Naive thymus-derived CD8-positive, alpha-beta T cell (primary cell): ENCODE measurements around the gene ZNF106. TPM values are rescaled to one million over a fixed set of nuclear protein-coding genes. Genes with fewer than 3 reads are reported as not detected.
A peak's percentile ranks its signal among the peaks of the same experiment; 100 is the strongest.

Source experiments
- ATAC-seq, 2 donors: fragments of 150-1000 bp; cut with Tn5 transposase in 1 of 2; sonication (Bioruptor Pico), chemical (Tn5 transposase) in 1 of 2; 1 replicate in 1 of 2; 2 replicates in 1 of 2; pipeline ENCODE4 v1.10.0; 2021; ENCODE audit warnings: mild to moderate bottlenecking in 2 of 2, moderate library complexity in 2 of 2
- POLR2A ChIA-PET: fragments of 350-600 bp; sonication (Branson Sonifier 250); formaldehyde crosslinking; loops from one replicate; lab custom pipeline; 2021; ENCODE audit warnings: antibody characterized with exemption; lab: Charles Lee
- DNase-seq, 10 donors: peaks; one replicate each; pipeline versions ENCODE4 v3.0.0 to v3.0.0-alpha.2; 2020 to 2022
- H3K27ac Mint-ChIP-seq, 10 donors: one replicate each; pipeline ENCODE4 v1.8.0; 2020 to 2022; ENCODE audit warnings: mild to moderate bottlenecking in 10 of 10, mixed read lengths in 10 of 10, moderate library complexity in 4 of 10, inconsistent platforms in 1 of 10
- H3K27me3 Mint-ChIP-seq, 5 donors: one replicate each; pipeline ENCODE4 v1.8.0; 2021 to 2022; ENCODE audit warnings: mixed read lengths in 5 of 5
- H3K36me3 Mint-ChIP-seq, 3 donors: one replicate each; pipeline ENCODE4 v1.8.0; 2020 to 2022; ENCODE audit warnings: mixed read lengths in 3 of 3, mild to moderate bottlenecking in 2 of 3, inconsistent platforms in 1 of 3
- H3K4me1 Mint-ChIP-seq, 4 donors: one replicate each; pipeline ENCODE4 v1.8.0; 2021 to 2022; ENCODE audit warnings: mixed read lengths in 4 of 4
- H3K4me3 Mint-ChIP-seq, 10 donors: one replicate each; pipeline ENCODE4 v1.8.0; 2020 to 2022; ENCODE audit warnings: mild to moderate bottlenecking in 10 of 10, mixed read lengths in 10 of 10, moderate library complexity in 6 of 10, inconsistent platforms in 1 of 10
- H3K9me3 Mint-ChIP-seq, 9 donors: one replicate each; pipeline ENCODE4 v1.8.0; 2020 to 2022; ENCODE audit warnings: mixed read lengths in 9 of 9, mild to moderate bottlenecking in 3 of 9, inconsistent platforms in 1 of 9, moderate library complexity in 1 of 9
- polyA plus RNA-seq, 3 donors: library from polyadenylated mRNA; unstranded; fragments of 300-500 nt; fragmentation: Illumina TruSeq; gene quantifications; one replicate each; pipeline ENCODE4 v1.2.3, GENCODE V29; 2021
- total RNA-seq, 8 experiments: library from RNA in 2 of 8; stranded (reverse) in 2 of 8; gene quantifications; one replicate each; pipeline ENCODE4 v1.2.3 and lab custom pipeline; 2021 to 2026

Gene ZNF106
- total and polyA plus RNA-seq, 5 experiments from 2014 or later = 26.8 to 39.6 (median 36.7) TPM

- peak overlapping the region in 4 of 10 donors; percentile 32 to 95 (median 59) for H3K27ac Mint-ChIP-seq
- POLR2A ChIA-PET = no interaction called here
These were observed 88.3 kb downstream of the ZNF106 start for GRCh38 chr15:42402455-42403205.

DNA sequence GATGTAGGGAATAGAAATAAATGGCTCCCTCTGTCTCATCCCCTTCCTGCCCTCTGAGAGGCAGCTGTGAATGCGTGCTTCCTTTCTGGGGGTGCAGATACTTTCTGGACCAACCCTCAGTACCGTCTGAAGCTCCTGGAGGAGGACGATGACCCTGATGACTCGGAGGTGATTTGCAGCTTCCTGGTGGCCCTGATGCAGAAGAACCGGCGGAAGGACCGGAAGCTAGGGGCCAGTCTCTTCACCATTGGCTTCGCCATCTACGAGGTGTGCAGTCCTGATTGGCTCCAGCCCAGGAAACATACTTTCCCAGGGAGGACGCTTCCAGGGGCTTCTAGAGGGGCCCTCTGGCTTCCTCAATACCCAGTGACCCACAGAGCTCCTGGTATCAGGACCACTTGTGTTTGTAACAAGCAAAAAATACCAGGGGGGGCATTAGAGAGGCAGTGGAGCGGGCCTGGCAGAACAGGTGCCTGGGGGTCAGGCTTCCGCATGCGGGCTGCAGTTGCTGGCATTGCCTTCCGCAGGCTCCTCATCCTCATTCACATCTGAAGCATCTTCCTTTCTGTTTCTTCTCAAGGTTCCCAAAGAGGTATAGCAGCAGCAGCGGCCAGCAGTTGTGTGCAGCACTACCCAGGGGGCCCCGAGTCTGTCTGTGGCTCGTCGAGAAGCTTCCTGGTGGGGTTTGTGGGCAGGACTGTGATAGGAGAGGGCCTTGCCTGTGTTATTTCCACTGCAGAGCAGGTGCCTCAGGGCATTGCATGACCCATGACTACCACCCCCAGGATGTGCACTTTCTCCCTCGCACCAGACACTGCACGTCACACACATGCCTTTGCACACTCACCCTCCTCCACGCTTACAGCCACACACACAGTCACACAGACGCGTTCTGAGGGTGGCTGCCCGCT, 89.1 kb downstream of the ZNF106 start:
- H3K4me3 Mint-ChIP-seq = peak overlapping the region in 5 of 10 donors; percentile 15 to 83 (median 44)
- ATAC-seq = no peak
- H3K27me3 Mint-ChIP-seq = no peaks in the 10 kb centered on the region
- POLR2A ChIA-PET = no interaction called here
- H3K9me3 Mint-ChIP-seq = peaks cover 0 to 1% (median 0%) of the 10 kb centered on the region in 9 donors
- DNase-seq = peak in 2 of 10 donors; percentile 9 to 32
- H3K27ac Mint-ChIP-seq = peak overlapping the region in 7 of 10 donors; percentile 32 to 95 (median 46)
- H3K4me1 Mint-ChIP-seq = peaks cover 0 to 9% (median 3%) of the 10 kb centered on the region in 4 donors
- H3K36me3 Mint-ChIP-seq = peaks cover 0 to 32% (median 4%) of the 10 kb centered on the region in 3 donors

More at GRCh38 chr15:42402455-42403205, 88.3 kb downstream of the ZNF106 start:
- H3K36me3 Mint-ChIP-seq = peaks cover 0 to 31% (median 4%) of the 10 kb centered on the region in 3 donors
- ATAC-seq = no peak
- peaks cover 0 to 9% (median 5%) of the 10 kb centered on the region in 4 donors for H3K4me1 Mint-ChIP-seq
- H3K9me3 Mint-ChIP-seq = peaks cover 0 to 1% (median 0%) of the 10 kb centered on the region in 9 donors
- H3K27me3 Mint-ChIP-seq = no peaks in the 10 kb centered on the region
- DNase-seq = no peak
- peak overlapping the region in 2 of 10 donors; percentile 42 to 83 for H3K4me3 Mint-ChIP-seq

DNA sequence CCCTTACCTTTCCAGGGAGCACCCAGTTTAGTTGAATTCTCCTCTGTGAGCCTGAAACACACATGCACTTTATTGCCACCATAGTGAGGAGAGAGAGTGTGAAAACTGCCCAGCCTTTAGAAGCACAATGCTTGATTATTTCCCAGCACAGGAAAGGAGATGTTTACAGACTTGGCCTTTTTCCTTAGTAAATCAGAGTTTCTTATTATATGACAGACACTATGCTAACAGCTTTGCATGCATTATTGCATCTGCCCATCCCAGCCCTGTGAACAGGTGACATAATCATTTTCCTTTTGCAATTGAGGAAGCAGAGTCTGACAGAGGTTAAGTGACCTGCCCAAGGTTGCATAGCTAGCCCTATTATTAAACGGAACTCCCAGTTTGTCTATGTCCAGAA, 95.1 kb downstream of the ZNF106 start:
- DNase-seq = no peak
- peaks cover 0 to 25% (median 4%) of the 10 kb centered on the region in 3 donors for H3K36me3 Mint-ChIP-seq
- H3K9me3 Mint-ChIP-seq = peaks cover 0 to 1% (median 0%) of the 10 kb centered on the region in 9 donors
- H3K4me3 Mint-ChIP-seq = no peak overlapping the region
- no peak for ATAC-seq
- H3K4me1 Mint-ChIP-seq = no peaks in the 10 kb centered on the region
- H3K27ac Mint-ChIP-seq = no peak overlapping the region
- POLR2A ChIA-PET = no interaction called here
- no peaks in the 10 kb centered on the region for H3K27me3 Mint-ChIP-seq

GRCh38 chr15:42394106-42394505, 96.8 kb downstream of the ZNF106 start:
- peak overlapping the region in 1 of 10 donors; percentile 4 for H3K27ac Mint-ChIP-seq
- peaks cover 0 to 8% (median 8%) of the 10 kb centered on the region in 3 donors for H3K36me3 Mint-ChIP-seq
- DNase-seq (no peak), ATAC-seq (no peak)
- POLR2A ChIA-PET = no interaction called here
- no peak overlapping the region for H3K4me3 Mint-ChIP-seq
- H3K9me3 Mint-ChIP-seq = no peaks in the 10 kb centered on the region
- no peaks in the 10 kb centered on the region for H3K27me3 Mint-ChIP-seq
- H3K4me1 Mint-ChIP-seq = no peaks in the 10 kb centered on the region

DNA sequence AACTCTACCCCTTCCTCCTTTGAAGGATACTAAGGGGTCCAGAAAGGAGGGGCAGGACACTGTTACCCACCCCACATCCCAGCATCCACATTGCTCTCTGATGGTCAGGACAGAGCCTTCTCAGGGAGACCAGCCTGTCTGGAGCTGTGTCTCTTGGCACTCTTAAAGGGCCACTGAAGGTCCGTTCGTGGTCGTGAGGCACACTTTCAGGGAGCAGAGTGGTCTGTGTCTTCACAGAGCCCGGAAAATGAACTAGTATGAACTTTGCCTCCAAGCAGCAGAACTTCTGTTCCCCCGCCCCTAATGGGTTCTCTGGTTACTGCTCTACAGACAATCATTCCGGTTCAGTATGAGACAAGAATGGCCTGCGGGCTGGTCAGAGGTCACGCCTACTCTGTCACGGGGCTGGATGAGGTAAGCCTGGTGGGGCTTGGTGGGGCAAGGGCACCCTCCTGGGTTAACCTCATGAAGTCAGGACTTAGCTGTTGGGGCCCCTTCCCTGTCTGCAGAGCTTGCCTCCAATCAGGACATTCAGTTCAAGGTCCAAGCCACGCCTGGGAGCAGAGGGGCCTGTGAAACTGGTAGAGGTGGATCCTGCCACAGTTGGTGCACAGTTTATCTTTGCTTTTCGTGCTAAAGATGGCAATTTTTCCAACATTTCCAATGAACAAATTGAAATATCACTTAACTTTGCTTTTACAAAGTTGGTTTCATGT, 98.5 kb downstream of the ZNF106 start:
- H3K4me1 Mint-ChIP-seq = no peaks in the 10 kb centered on the region
- H3K4me3 Mint-ChIP-seq = no peak overlapping the region
- ATAC-seq (no peak), DNase-seq (no peak)
- H3K36me3 Mint-ChIP-seq = peaks cover 0 to 8% (median 5%) of the 10 kb centered on the region in 3 donors
- no peaks in the 10 kb centered on the region for H3K9me3 Mint-ChIP-seq
- H3K27me3 Mint-ChIP-seq = no peaks in the 10 kb centered on the region
- POLR2A ChIA-PET = no interaction called here
- H3K27ac Mint-ChIP-seq = no peak overlapping the region

GRCh38 chr15:42387603-42388002, 103.3 kb downstream of the ZNF106 start:
- Mint-ChIP-seq H3K4me3 (no peak overlapping the region), H3K36me3 (peaks cover 0 to 23% (median 10%) of the 10 kb centered on the region in 3 donors), H3K27ac (peak overlapping the region in 1 of 10 donors; percentile 8), H3K9me3 (no peaks in the 10 kb centered on the region), H3K4me1 (no peaks in the 10 kb centered on the region), H3K27me3 (no peaks in the 10 kb centered on the region)
- ATAC-seq (no peak), DNase-seq (no peak)
- POLR2A ChIA-PET = no interaction called here

- no peak overlapping the region for H3K27ac Mint-ChIP-seq
These were observed 104.8 kb downstream of the ZNF106 start for GRCh38 chr15:42385980-42386700.

DNA sequence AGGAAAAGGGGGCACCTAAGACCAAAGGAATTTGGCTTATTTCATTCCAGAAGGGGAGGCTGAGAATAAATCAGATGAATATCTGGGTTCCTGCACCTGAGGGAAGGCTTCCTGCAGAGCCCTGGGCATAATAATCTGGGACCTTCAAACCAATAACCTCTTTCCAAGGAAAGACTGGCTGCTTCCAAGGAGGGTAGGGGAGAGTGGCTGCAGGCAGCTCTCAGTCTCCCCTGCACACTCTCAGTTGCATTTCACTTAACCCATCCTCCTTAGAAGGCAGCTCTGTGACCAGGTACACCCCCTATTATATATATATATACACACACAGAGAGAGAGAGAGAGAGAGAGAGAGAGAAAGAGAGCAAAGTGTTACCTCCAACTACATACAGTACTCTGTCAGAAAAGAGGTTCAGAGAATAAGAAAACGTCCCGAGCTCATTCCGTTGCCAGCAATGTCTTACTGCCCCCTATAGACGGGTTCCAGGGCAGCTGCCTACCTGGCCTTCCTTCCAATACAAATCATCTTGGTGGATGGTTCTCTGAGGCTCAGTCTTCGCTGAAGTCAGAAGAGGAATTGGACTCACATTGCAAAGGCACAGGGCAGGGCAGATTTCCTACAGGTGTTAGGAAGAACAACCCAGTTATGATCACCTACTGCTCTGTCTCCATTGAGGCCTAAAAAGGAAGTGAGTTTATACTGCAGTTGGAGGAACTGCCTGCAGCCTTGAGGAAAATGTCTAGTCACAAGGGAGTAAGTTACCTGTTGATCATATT, 105.5 kb downstream of the ZNF106 start:
- DNase-seq = no peak
- H3K9me3 Mint-ChIP-seq = no peaks in the 10 kb centered on the region
- POLR2A ChIA-PET = no interaction called here
- H3K27me3 Mint-ChIP-seq = no peaks in the 10 kb centered on the region
- H3K27ac Mint-ChIP-seq = no peak overlapping the region
- ATAC-seq = no peak
- peaks cover 0 to 23% (median 10%) of the 10 kb centered on the region in 3 donors for H3K36me3 Mint-ChIP-seq
- no peaks in the 10 kb centered on the region for H3K4me1 Mint-ChIP-seq
- no peak overlapping the region for H3K4me3 Mint-ChIP-seq

More at GRCh38 chr15:42385980-42386700, 104.8 kb downstream of the ZNF106 start:
- ATAC-seq (no peak), DNase-seq (no peak)
- Mint-ChIP-seq H3K27me3 (no peaks in the 10 kb centered on the region), H3K36me3 (peaks cover 0 to 23% (median 10%) of the 10 kb centered on the region in 3 donors), H3K4me1 (no peaks in the 10 kb centered on the region), H3K4me3 (no peak overlapping the region), H3K9me3 (no peaks in the 10 kb centered on the region)
- POLR2A ChIA-PET = no interaction called here

- H3K9me3 Mint-ChIP-seq = peaks cover 0 to under 1% (median 0%) of the 10 kb centered on the region in 9 donors
- H3K27me3 Mint-ChIP-seq = no peaks in the 10 kb centered on the region
- no peak overlapping the region for H3K27ac Mint-ChIP-seq
- H3K4me1 Mint-ChIP-seq = no peaks in the 10 kb centered on the region
- peaks cover 0 to 23% (median 5%) of the 10 kb centered on the region in 3 donors for H3K36me3 Mint-ChIP-seq
- POLR2A ChIA-PET = no interaction called here
- DNase-seq (no peak), ATAC-seq (no peak)
- H3K4me3 Mint-ChIP-seq = no peak overlapping the region
These were observed 106.3 kb downstream of the ZNF106 start for GRCh38 chr15:42384597-42384996.

- H3K4me3 Mint-ChIP-seq = no peak overlapping the region
- DNase-seq = no peak
- H3K27ac Mint-ChIP-seq = no peak overlapping the region
- H3K9me3 Mint-ChIP-seq = peaks cover 0 to 23% (median 9%) of the 10 kb centered on the region in 9 donors
- no peaks in the 10 kb centered on the region for H3K4me1 Mint-ChIP-seq
- no peak for ATAC-seq
- POLR2A ChIA-PET = no interaction called here
- H3K27me3 Mint-ChIP-seq = no peaks in the 10 kb centered on the region
- H3K36me3 Mint-ChIP-seq = peaks cover 4 to 30% (median 11%) of the 10 kb centered on the region in 3 donors
These were observed 112.9 kb downstream of the ZNF106 start for GRCh38 chr15:42378011-42378410.

GRCh38 chr15:42375941-42376340, 115.0 kb downstream of the ZNF106 start:
- ATAC-seq (no peak), DNase-seq (no peak)
- no peaks in the 10 kb centered on the region for H3K4me1 Mint-ChIP-seq
- H3K9me3 Mint-ChIP-seq = peaks cover 0 to 23% (median 9%) of the 10 kb centered on the region in 9 donors
- POLR2A ChIA-PET = no interaction called here
- no peaks in the 10 kb centered on the region for H3K27me3 Mint-ChIP-seq
- peaks cover 2 to 31% (median 11%) of the 10 kb centered on the region in 3 donors for H3K36me3 Mint-ChIP-seq
- H3K4me3 Mint-ChIP-seq = no peak overlapping the region
- no peak overlapping the region for H3K27ac Mint-ChIP-seq
